ENCODE measurements around the gene ANGPTL2. TPM values are rescaled to one million over a fixed set of nuclear protein-coding genes. Genes with fewer than 3 reads are reported as not detected.

Gene ANGPTL2
- polyA plus RNA-seq, 1 of the 3 experiments (the other 2 are of a cell fraction): 12.3 TPM

- TF ChIP-seq IRF3 (IDR thresholded peaks at IDR 0.05; ENCODE audit: low read depth, low read length) (no peak), CHD2 (IDR thresholded peaks at IDR 0.05; ENCODE audit: low read length, partially characterized antibody) (no peak), GABPA (IDR thresholded peaks at IDR 0.05; ENCODE audit: low read depth) (no peak)
Measured at GRCh38 chr9:127051881-127052595, 70.4 kb downstream of the ANGPTL2 start (continued).

- H2AFZ ChIP-seq (ENCODE audit: low read depth): no peak overlapping the region
- no peak overlapping the region for H3K9ac ChIP-seq
- CTCF ChIA-PET: interaction anchor here (1.6 to 2.0 kb wide), 2 partner anchors 110 to 149 kb away, joined by 5 to 6 read pairs; no protein-coding TSS in a partner anchor
- no peaks in the 10 kb centered on the region for H3K9me3 ChIP-seq
- no peaks in the 10 kb centered on the region for H4K20me1 ChIP-seq (ENCODE audit: insufficient read depth)
- no peak for DNase-seq
- 93% methylated on average over 7 of the region's 7 CpGs for WGBS (ENCODE audit: low lambda C conversion rate)
- H3K36me3 ChIP-seq (replicated peaks in 1 of 2; ENCODE audit: control insufficient read depth in 1 of 2, insufficient read depth in 2 of 2, low read length in 1 of 2): no peaks in the 10 kb centered on the region
- H3K9me2 ChIP-seq: no peaks in the 10 kb centered on the region
- H3K27ac ChIP-seq (ENCODE audit: low read depth in 2 of 2, low read length in 1 of 2): no peak overlapping the region
- POLR2A ChIA-PET: no interaction called here
- no peaks in the 10 kb centered on the region for H3K79me2 ChIP-seq (ENCODE audit: insufficient read depth)
- H3K4me1 ChIP-seq (ENCODE audit: control insufficient read depth in 1 of 2, insufficient read depth in 2 of 2, low read depth in 1 of 2, low read length in 1 of 2): peaks cover 2 to 13% of the 10 kb centered on the region in 2 experiments; a peak in 2 of 4 replicates
- no peak overlapping the region for H3K4me3 ChIP-seq (ENCODE audit: low read depth in 2 of 2, low read length in 1 of 2)
- TF ChIP-seq ELF1 (IDR thresholded peaks at IDR 0.05): no peak
- TF ChIP-seq RXRA (IDR thresholded peaks at IDR 0.05; ENCODE audit: borderline replicate concordance, low read depth): no peak
- no peak for TF ChIP-seq CHD2 (IDR thresholded peaks at IDR 0.05; ENCODE audit: low read length, partially characterized antibody)
- TF ChIP-seq TEAD4 (IDR thresholded peaks at IDR 0.05; ENCODE audit: borderline replicate concordance, insufficient read depth): no peak
- TF ChIP-seq MAX (IDR thresholded peaks at IDR 0.05; ENCODE audit: low read depth): no peak
- TF ChIP-seq TCF12 (IDR thresholded peaks at IDR 0.05): no peak
- no peak for TF ChIP-seq CTCF (IDR thresholded peaks at IDR 0.05)
- no peak for TF ChIP-seq NRF1 (IDR thresholded peaks at IDR 0.05; ENCODE audit: low read depth, low read length)
- no peaks in the 10 kb centered on the region for H3F3A ChIP-seq (replicated peaks; ENCODE audit: insufficient read depth)
- H3K27me3 ChIP-seq (ENCODE audit: insufficient read depth): no peaks in the 10 kb centered on the region
- H3K4me2 ChIP-seq: no peak overlapping the region
Measured at GRCh38 chr9:127050591-127051001, 71.8 kb downstream of the ANGPTL2 start.

GRCh38 chr9:127050152-127050551 lies 72.3 kb downstream of the ANGPTL2 start:
- Histone ChIP-seq H3K36me3 (replicated peaks in 1 of 2; ENCODE audit: control insufficient read depth in 1 of 2, insufficient read depth in 2 of 2, low read length in 1 of 2) (no peaks in the 10 kb centered on the region), H3K4me1 (ENCODE audit: control insufficient read depth in 1 of 2, insufficient read depth in 2 of 2, low read depth in 1 of 2, low read length in 1 of 2) (peaks cover 2 to 13% of the 10 kb centered on the region in 2 experiments; a peak in 2 of 4 replicates), H3F3A (replicated peaks; ENCODE audit: insufficient read depth) (no peaks in the 10 kb centered on the region), H3K9me2 (no peaks in the 10 kb centered on the region), H3K27ac (ENCODE audit: low read depth in 2 of 2, low read length in 1 of 2) (no peak overlapping the region), H3K4me2 (no peak overlapping the region), H3K4me3 (ENCODE audit: low read depth in 2 of 2, low read length in 1 of 2) (no peak overlapping the region), H4K20me1 (ENCODE audit: insufficient read depth) (no peaks in the 10 kb centered on the region), H2AFZ (ENCODE audit: low read depth) (no peak overlapping the region), H3K27me3 (ENCODE audit: insufficient read depth) (no peaks in the 10 kb centered on the region), H3K9me3 (no peaks in the 10 kb centered on the region), H3K9ac (no peak overlapping the region), H3K79me2 (ENCODE audit: insufficient read depth) (no peaks in the 10 kb centered on the region)
- ChIA-PET POLR2A (no interaction called here), CTCF (no interaction called here)
- DNase-seq: no peak
- TF ChIP-seq TEAD4 (IDR thresholded peaks at IDR 0.05; ENCODE audit: borderline replicate concordance, insufficient read depth): no peak
- TF ChIP-seq EZH2phosphoT487 (IDR thresholded peaks at IDR 0.05; ENCODE audit: borderline replicate concordance, low read depth): no peak
- TF ChIP-seq GATA2 (CRISPR knock-in tag; IDR thresholded peaks at IDR 0.05): no peak
- WGBS (ENCODE audit: low lambda C conversion rate): 100% methylated on average over 3 of the region's 3 CpGs

All from SK-N-SH (cell line).